OCI-M2 (cell line): Measurements from ENCODE around the gene BPIFA1.

Experiments used
- DNase-seq: peaks from one replicate; lab custom pipeline; 2025; ENCODE audit not compliant: unreplicated experiment; lab: John Stamatoyannopoulos, UW

Gene BPIFA1

DNA sequence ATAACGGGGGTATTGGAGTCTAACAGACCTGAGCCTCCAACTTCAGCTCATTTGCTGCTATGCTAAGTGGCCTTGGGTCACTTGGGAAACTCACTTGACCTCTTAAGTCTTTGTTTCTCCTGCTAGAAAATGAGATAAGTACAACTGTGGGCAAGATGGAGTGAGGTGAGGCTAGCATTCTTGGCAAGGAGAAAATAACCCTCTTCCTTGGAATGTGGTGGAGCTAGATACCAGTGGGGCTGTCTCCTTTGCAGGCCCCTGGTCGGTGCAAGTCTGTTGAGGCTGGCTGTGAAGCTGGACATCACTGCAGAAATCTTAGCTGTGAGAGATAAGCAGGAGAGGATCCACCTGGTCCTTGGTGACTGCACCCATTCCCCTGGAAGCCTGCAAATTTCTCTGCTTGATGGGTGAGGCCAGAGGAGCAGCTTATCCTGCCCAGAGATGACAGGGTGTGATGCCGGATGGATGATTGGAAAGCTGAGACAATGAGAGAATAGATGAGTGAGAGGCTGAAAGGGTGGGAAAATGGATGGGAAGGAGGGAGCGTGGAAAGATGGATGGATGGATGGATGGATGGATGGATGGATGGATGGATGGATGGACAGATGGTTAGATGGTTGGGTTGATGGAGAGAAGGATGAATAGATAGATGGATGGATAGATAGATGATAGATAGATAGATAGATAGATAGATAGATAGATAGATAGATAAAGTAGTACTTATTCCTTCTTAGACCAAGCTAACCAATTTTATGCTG, 4.4 kb downstream of the BPIFA1 start:
- DNase-seq, result no peak

DNA sequence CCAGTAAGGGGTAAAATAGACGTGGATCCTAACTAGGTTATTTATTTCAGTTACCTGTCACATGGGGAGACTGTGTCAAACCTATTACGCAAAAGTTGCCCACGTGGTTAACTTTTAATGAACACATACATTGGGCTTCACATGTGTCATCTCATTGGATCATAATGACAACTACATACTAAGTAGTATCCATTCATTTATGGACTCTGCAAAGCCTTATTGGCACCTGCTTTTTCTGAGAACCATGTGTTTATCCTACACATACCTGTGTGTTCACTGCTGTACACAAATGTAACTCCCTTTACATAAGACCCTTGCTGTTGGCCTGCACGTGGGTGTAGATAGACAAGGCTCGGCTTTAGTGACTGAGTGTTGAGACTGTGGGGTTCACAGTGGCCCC, 5.1 kb downstream of the BPIFA1 start:
- DNase-seq, result no peak

DNA sequence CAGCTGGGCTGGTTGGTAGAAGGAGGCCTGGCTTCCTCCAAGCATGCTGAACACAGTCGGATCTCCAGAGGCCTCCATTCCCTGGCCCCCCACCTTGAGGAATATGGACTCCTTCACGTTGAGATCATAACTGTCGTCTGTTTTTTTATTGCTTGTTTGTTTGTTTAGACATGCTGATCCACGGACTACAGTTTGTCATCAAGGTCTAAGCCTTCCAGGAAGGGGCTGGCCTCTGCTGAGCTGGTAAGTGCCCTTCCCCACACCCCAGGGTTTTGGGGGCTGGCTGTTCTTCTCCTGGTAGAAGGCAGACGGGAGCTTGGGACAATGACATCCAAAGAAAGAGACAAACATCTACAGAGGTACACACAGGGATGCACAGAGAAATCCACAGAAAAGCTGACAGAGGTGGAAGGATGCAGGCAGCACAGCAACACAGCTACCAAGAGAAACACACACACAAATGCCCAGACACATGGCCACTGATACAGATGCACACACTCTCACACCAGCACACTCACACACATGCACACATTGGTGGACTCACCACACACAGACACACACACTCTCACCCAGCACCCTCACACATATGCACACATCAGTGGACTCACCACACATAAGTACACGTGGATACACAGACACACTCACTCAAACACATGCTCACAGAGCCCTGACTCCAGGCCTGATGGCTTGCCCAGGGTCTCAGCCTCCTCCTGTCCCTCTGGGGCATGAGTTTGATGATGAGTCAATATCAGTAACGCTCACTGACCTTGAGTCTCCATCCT, 6.7 kb downstream of the BPIFA1 start:
- no peak for DNase-seq

DNA sequence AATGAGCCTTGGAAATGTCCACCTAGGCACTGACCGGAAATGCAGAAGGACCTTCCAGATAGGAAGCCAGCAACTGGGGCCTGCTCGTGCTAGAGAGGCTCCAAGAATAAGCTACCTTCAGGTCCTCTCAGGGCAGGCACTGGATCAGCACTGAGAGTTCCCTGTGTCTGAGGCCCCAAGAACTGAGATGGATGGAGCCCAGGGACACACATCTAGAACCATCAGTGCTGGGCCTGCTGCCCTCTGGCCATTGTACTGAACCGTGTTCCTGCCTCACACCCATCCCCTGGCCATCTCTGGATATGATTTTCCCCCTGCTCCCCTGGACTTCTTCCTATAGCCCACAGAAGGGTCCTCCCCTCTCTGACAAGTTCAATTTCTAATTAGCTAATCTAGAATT, 10.3 kb downstream of the BPIFA1 start:
- no peak for DNase-seq

DNA sequence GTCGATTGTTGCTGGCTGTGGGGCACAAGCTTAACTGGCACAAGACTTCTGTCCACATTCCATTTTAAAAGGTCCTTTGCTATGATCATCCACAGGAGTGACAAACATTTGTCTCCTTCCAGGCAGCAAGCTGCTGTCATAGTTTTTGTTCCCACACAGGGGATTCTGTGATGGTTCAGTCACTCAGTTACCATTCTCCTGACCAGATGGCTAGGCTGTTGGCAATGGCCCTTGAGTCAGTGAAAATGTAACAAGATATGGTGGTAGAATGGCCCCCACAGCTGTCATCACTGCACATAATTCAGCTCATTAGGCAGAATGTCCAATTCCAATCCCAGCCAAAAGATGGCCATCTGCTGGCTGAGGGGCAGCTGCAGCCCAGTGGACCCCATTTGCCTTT, 13.7 kb downstream of the BPIFA1 start:
- DNase-seq, result no peak

DNA sequence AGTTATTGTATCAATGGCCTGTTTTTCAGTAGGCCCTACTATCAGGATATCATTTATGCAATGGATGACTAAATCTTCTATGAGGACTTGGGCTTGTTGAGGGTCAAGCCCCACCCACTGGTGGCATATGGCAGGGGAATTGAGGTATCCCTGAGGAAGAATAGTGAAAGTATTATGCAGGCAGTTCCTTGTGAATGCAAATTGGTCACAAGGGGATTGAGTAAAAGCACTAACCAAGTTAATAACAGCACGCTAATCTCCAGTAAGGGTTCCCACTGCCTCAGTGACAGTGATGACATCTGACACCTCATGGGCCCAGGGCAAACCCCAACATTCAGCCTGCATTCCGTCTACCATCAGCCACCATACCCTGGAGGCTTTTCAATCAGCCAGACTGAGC, 14.9 kb downstream of the BPIFA1 start:
- no peak for DNase-seq

DNA sequence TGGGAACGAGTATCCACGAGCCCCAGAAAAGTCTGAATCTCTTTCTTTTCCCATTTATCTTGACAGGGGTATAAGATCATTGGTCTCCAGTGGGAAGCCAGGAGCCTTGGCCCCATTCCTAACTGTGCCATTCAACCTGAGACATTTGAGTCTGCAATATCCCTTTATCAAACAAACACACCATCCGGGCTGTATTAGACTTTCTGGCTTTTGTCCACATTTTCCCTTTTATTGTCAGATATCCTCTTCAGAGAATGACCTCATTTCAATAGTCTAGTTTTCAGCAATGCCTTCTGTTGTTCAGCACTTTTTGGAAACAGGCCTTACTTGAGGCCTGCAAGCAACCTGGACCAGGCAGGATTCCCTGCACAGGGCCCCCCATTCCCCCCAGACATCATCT, 15.7 kb downstream of the BPIFA1 start:
- DNase-seq, result no peak

DNA sequence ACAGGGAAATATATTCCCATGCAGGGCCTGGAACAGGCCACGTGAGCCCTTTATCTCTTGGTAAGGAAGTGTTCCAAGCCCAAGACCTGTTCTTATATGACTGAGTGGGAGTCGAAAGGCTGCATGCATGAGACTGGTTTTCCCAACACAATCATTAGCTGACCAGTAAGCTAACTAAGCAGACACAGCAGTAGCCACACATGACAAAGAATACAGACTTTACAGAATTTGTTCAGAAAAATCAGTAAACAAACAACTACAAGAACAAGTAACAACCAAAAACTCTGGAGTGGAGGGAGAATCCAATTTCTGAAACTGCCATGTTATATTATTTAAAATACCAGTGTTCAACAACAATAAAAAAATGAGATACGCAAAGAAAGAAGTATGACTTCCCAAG, 16.7 kb downstream of the BPIFA1 start:
- DNase-seq, result no peak

DNA sequence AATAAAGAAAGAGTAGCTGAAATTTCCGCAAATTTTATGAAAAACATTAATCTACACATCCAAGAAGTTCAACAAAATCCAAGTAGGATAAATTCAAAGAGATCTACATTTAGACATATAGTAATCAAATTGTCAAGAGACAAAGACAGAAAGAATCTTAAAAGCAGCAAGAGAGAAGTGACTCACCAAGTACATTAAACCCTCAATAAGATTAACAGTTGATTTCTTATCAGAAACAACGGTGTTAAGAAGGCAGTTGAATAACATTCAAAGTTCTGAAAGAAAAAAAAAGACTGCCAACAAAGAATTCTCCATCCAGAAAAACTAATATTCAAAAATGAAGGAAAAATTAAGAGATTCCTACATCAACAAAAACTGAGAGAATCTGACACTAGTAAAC, 19.2 kb downstream of the BPIFA1 start:
- no peak for DNase-seq

DNA sequence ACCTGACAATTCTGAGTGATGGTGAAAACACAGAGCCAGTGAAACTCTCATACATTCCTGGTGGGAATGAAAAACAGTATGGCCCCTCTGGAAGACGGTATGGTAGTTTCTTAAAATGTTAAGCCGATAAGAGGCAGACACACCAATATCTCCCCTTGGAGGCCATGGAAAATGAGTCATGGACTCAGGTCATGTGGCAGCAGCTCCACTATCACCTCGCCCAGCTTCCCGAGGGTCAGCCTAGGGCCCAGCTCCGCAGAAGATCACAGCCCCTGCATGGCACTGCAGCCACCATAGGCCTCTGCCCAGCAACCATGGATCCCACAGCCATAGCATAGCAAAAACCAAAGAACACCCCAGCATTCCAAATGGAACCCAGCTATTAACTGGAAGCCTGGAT, 21.4 kb downstream of the BPIFA1 start:
- no peak for DNase-seq

DNA sequence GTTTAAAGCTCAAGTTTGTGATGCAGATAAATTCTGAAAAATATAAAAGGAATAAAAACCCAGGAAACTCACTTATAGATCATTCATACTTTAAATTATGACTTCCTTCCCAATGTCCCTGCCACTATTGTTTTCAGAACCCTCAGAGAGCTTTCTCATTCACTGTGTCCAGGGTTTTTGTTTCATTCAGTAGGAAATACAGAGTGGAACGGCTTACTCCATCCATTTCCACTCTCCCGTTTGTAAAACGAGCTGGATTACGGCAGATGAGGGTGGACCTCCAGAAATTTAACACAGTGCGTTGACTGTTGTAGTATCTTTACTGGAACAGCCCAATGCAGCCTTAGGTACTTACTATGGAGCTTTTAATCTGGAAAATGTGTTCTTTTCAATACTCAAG, 23.6 kb downstream of the BPIFA1 start:
- no peak for DNase-seq

DNA sequence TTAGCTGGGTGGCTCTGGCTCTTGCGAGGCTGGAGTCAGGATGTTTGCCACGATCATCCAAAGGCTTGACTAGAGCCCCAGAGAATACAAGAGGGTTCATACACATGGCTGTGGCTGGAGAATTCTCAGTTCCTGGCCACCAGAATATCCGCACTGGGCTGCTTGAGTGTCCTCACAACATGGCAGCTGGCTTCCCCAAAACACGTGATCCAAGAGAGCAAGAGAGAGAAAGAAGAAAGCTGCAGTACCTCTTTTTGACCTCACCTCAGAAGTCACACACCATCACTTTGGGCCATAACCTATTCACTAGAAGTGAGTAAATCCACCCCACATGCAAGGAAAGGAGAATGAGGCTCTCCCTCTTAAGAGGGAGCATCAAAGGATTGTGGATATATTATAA, 25.7 kb downstream of the BPIFA1 start:
- no peak for DNase-seq

DNA sequence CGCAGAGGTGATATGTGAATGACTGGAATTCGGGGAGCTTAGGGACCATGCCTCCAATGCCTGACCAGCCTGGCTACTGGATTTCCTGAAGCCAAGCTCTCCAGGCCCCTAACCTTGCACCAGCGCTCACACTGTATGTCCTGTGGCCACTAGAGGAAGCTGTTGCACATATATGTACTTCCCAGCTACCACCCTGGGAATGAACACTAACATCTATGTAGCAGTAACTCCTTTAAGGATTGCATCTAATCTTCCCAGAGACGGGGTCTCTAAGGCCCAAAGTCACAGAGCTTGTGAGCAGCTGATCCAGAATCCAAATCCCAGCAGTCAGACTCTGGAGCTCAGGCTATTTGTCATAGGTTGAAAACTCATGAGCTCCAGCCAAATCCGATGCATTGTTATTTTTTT, 26.9 kb downstream of the BPIFA1 start:
- no peak for DNase-seq

DNA sequence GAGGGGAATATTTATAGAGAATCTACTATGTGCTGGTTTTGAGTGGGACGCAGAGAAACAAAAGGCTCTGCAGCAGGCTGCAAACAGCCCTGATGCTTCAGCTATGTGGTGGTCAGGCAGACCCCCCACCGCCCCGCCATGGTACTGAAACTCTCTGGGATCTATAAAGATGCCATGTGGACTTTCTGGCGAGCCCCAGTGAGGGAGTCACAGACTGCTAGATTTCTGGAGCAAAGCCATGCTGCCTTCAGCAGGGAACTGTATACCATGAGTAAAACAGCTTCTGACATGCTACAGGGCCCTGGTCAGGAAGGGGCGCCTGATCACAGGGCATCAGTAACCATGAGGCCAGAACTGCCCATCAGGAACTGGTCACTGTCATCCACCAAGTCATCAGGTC, 28.0 kb downstream of the BPIFA1 start:
- DNase-seq, result no peak

DNA sequence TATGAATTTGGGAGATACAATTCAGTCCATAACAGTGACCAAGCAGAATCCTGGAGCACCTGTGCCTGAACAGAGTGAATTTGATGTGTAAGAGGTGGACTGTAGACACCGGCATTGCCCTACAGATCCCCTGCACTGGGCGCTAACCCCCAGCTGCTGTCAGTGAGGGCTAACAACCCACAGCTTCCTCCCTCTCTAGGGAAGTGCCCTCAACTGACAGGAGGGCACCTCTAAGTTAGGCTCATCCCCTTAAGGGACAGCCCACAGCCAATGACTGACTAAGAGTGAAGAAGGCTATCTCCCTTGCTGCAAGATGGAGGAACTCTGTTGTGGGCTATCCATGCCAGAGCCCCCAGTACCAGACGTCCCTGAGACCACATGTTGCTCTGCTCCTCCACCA, 31.9 kb downstream of the BPIFA1 start:
- no peak for DNase-seq

DNA sequence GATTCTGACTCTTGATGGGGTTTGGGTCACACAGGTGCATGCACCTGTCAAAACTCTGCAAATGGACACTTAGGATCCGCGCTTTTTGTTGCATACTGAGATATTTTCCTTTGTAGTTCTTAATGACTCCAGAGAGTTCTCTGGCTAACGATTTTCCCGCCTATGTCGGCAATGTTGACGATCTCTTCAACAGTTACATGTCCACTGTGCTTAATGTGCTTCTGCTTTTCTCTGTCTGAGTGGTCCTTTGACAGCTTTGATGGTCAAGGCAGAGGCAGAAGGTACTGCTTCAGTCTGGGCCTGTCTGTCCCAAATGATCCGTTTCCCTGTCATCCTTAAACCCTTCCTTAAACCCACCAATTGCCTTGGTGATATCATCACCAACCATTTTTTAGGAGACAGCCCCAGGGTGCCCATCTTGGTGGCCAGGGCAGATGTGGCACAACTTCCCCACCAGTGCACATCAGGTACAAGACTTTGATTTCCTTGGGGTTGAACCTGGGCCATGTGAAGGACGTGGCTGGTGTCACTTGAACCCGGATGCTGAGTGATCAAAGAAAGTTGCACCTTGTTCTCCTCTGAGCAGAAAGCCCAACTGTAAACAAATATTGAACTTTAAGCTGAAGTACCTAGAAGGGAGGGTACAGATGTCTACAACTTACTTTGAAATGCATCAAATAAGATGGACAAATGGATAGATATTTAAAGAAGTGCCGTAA, 36.5 kb downstream of the BPIFA1 start:
- DNase-seq, result no peak

DNA sequence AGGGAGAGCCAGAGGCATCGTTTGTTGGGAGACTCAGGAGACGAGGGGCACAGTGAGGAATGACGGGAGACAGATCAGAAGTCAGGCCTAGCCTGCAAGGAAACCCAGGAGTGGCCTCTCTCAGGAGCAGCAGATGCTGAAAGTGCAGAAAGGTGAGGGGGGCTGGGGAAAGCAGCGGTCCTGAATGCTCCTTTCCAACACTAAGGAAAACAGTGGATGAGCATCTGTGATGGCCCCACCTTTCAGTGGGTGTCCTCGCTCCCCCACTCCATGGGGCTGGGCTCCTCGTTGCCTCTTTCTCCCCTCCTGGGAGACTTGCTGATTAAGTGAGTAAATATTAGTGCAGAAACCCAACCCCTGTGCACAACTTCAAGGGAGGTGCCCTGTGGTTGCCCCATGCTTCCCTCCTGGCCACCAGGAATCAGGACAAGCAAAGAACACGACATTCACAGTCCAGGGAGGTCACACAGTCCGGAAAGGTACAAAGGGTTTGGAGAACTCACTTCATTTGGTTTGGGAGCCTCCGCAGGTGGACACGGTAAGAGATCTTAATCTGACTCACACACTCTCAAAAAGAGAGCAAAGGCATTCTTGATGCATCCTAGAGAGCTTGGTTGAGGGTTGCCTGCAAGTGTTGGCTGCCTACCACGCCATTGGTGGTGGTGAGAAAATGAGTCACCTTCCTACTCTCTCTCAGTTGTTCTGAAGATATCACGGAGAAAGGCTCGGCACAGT, 37.5 kb downstream of the BPIFA1 start:
- no peak for DNase-seq

DNA sequence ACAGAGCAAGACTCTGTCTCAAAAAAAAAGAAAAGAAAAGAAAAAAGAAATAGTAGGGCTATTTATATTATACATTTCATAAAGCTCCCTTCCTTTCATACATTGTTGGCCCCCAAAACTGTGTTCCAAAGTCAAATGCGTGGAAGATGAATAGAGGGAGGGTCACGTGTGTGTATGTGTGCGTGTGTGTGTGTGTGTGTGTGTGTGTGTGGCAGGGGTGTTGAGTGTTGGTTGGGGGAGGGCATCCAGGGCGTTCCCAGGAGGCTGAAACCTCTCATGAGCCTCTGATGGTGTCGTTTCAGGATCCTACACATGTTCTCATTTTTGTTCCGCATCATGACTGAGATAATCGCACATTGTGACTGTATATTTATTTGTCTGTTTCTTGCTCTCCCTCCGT, 39.4 kb downstream of the BPIFA1 start:
- DNase-seq, result no peak

DNA sequence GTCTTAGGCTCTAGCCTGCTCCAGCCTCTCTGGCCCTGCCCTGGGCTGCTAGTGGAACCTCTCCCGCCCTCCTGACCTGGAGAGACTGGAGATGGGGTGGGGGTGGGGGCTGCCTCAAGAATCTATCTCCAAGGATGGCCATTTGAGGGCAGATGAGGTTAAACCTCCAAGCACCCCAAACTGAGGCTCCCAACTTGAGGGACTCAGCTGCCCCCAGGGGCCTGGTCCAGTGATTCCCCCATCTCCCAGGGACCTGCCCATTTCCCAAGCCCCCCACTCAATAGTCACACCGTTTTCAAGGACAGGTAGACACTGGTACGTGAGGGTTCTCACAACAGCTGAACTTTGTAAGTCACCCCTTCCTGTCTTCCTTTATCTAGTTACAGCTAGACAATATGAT, 40.1 kb downstream of the BPIFA1 start:
- DNase-seq, result no peak

DNA sequence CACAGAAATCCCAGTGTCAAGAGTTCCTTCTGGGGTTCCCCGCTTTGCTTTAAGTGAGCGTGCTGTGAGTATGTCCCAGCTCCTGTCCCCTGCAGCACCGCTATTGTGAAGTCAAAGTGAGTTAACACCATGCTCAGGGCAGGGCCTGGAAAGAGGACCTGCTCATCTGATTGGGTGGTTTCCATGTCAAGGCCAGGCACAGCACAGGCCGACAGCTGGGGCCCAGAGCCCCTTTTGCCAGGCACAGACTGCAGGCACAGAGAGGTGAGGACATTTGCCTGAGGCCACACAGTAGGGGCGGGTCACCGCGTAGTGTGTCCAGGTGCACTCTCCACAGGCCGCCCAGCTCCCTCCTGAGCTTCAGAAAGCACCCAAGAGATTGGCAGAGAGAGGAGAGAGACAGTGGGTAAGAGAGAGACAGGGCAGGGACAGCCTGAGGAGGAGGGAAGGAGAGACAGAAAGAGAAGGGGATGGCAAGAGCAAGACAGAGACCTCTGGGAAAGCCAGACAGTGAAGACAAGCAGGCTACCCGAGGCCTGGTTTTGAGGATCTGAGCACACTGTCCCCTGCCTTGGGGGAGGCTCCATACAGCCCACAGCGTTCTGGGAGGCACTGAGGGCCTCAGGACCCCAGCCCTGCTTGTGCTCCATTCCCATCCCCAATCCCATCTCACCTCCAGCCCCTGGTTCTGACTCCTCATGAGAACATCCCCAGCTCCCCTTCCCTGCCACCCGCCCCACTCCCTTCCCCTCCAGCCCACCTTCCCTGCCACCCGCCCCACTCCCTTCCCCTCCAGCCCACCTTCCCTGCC, 40.7 kb downstream of the BPIFA1 start:
- no peak for DNase-seq
